Fibroblast of lung (primary cell): ENCODE data around the gene ASIC1. TPM values are rescaled to one million over a fixed set of nuclear protein-coding genes. Genes with fewer than 3 reads are reported as not detected.
"Not testable (repeated sequence)": the region's sequence is repeated elsewhere in the genome, so short reads cannot be mapped to it uniquely, and the experiment has no call there.

ENCODE experiments used
- DNase-seq, 2 donors: peaks; one replicate each; pipeline versions ENCODE4 v3.0.0 to v3.0.0-alpha.2; 2010; ENCODE audit warnings: low read depth in 2 of 2
- H2AFZ ChIP-seq: 2 replicates; pipeline ENCODE4 v1.5.1; 2012; ENCODE audit warnings: low read length, control low read depth, inconsistent platforms
- H3K27ac ChIP-seq: 2 replicates; pipeline ENCODE4 v1.5.1; 2011; ENCODE audit warnings: low read length, control low read depth; ENCODE audit not compliant: insufficient read depth
- H3K27me3 ChIP-seq: 2 replicates; pipeline ENCODE4 v1.5.1; 2011; ENCODE audit warnings: mild to moderate bottlenecking, low read length; ENCODE audit not compliant: control insufficient read depth, insufficient read depth
- H3K36me3 ChIP-seq: 2 replicates; pipeline ENCODE4 v1.5.1; 2011; ENCODE audit warnings: low read length; ENCODE audit not compliant: control insufficient read depth, insufficient read depth
- H3K4me1 ChIP-seq: 2 replicates; pipeline ENCODE4 v1.5.1; 2011; ENCODE audit warnings: low read length; ENCODE audit not compliant: control insufficient read depth, insufficient read depth; ENCODE audit errors: extremely low read depth
- H3K4me2 ChIP-seq: 2 replicates; pipeline ENCODE4 v1.5.1; 2011; ENCODE audit warnings: low read length, control low read depth; ENCODE audit not compliant: insufficient read depth; ENCODE audit errors: extremely low read depth
- H3K4me3 ChIP-seq, 4 experiments: fragments of 200-600 bp in 1 of 4; sonication (generic) in 1 of 4; replicated peaks in 1 of 4; 2 replicates each; pipeline ENCODE4 v1.5.1; 2011 to 2016; ENCODE audit warnings: low read length in 4 of 4, low read depth in 3 of 4, mild to moderate bottlenecking in 3 of 4, control low read depth in 2 of 4, inconsistent platforms in 1 of 4, mixed read lengths in 1 of 4; ENCODE audit not compliant: insufficient read depth in 1 of 4; ENCODE audit errors: control extremely low read depth in 1 of 4
- H3K79me2 ChIP-seq: 2 replicates; pipeline ENCODE4 v1.5.1; 2012; ENCODE audit warnings: mild to moderate bottlenecking, low read length, inconsistent platforms; ENCODE audit not compliant: control insufficient read depth, insufficient read depth
- H3K9ac ChIP-seq: 2 replicates; pipeline ENCODE4 v1.5.1; 2011; ENCODE audit warnings: mild to moderate bottlenecking, low read length, control low read depth; ENCODE audit not compliant: insufficient read depth
- H3K9me3 ChIP-seq: 2 replicates; pipeline ENCODE4 v1.5.1; 2012; ENCODE audit warnings: low read depth, low read length; ENCODE audit not compliant: control insufficient read depth, insufficient read depth
- H4K20me1 ChIP-seq: 2 replicates; pipeline ENCODE4 v1.5.1; 2011; ENCODE audit warnings: low read length; ENCODE audit not compliant: control insufficient read depth, insufficient read depth; ENCODE audit errors: extremely low read depth
- CTCF ChIP-seq, 2 donors: IDR thresholded peaks in 1 of 2; conservative IDR thresholded peaks in 1 of 2; 1 replicate in 1 of 2; 2 replicates in 1 of 2; pipeline ENCODE4 v1.5.1; 2011 to 2012; ENCODE audit warnings: low read length in 2 of 2, control low read depth in 1 of 2, inconsistent platforms in 1 of 2, low read depth in 1 of 2, mild to moderate bottlenecking in 1 of 2
- EZH2 ChIP-seq: IDR thresholded peaks from 2 replicates; pipeline ENCODE4 v1.5.1; 2012; ENCODE audit warnings: low read length, control low read depth, mild to moderate bottlenecking; ENCODE audit errors: missing control alignments
- polyA plus RNA-seq, 2 donors: library from polyadenylated mRNA; depleted of rRNA in 1 of 2; stranded (reverse) in 1 of 2; unstranded in 1 of 2; fragments of >200 nt; gene quantifications; 2 replicates each; pipeline ENCODE4 v1.2.1, GENCODE V29; 2011 to 2012; ENCODE audit warnings: missing spikeins in 1 of 2
- total RNA-seq: library from RNA; depleted of rRNA; stranded (reverse); fragments of >200 nt; gene quantifications from 2 replicates; pipeline ENCODE4 v1.2.1, GENCODE V29; 2014

ASIC1 gene
- total and polyA plus RNA-seq, 2 donors (not counting 1 experiment from before 2014, with no cell fraction given): 1.7 to 3.9 TPM

- TF ChIP-seq CTCF (conservative IDR thresholded peaks at IDR 0.05 in 1 of 2, IDR thresholded peaks at IDR 0.05 in 1 of 2; ENCODE audit: low read depth in 1 of 2, low read length in 2 of 2) (no peak), EZH2 (no peak)
- H4K20me1 ChIP-seq: no peaks in the 10 kb centered on the region
- peak within 1 kb of the TSS; percentile 73 for H3K9ac ChIP-seq
- peak within 1 kb of the TSS; percentile 70 to 87 (median 76) for H3K4me3 ChIP-seq
- H3K4me1 ChIP-seq: no peaks in the 10 kb centered on the region
- no peaks in the 10 kb centered on the region for H3K36me3 ChIP-seq
- peak within 1 kb of the TSS; percentile 70 for H3K4me2 ChIP-seq
- H2AFZ ChIP-seq: peak within 1 kb of the TSS; percentile 97
- DNase-seq: peak; percentile 95 to 99
- H3K27me3 ChIP-seq: no peaks in the 10 kb centered on the region
- H3K79me2 ChIP-seq: peaks cover 49% of the 10 kb centered on the region
- no peaks in the 10 kb centered on the region for H3K9me3 ChIP-seq
- H3K27ac ChIP-seq: peak within 1 kb of the TSS; percentile 82
These were observed 32.0 kb upstream of the ASIC1 start, which contains the start of gene RACGAP1 for GRCh38 chr12:50025187-50026059. Gene RACGAP1, minus strand, starts transcription at chr12:50025494. Its CDS starts 8,779 bp downstream, at chr12:50016715.

- H3K4me3 ChIP-seq: no peak overlapping the region
- no peaks in the 10 kb centered on the region for H3K27me3 ChIP-seq
- no peaks in the 10 kb centered on the region for H3K4me1 ChIP-seq
- peaks cover 36% of the 10 kb centered on the region for H3K79me2 ChIP-seq
- H2AFZ ChIP-seq: no peak overlapping the region
- H3K9me3 ChIP-seq: no peaks in the 10 kb centered on the region
- TF ChIP-seq CTCF (conservative IDR thresholded peaks at IDR 0.05 in 1 of 2, IDR thresholded peaks at IDR 0.05 in 1 of 2; ENCODE audit: low read depth in 1 of 2, low read length in 2 of 2) (no peak), EZH2 (no peak)
- no peaks in the 10 kb centered on the region for H3K36me3 ChIP-seq
- H3K27ac ChIP-seq: no peak overlapping the region
- no peak for DNase-seq
- no peak overlapping the region for H3K9ac ChIP-seq
- H3K4me2 ChIP-seq: no peak overlapping the region
- no peaks in the 10 kb centered on the region for H4K20me1 ChIP-seq
These were observed 30.7 kb upstream of the ASIC1 start for GRCh38 chr12:50026691-50027090.

GRCh38 chr12:50030449-50030848 is 26.9 kb upstream of the ASIC1 start:
- not testable (repeated sequence) for H3K27ac ChIP-seq, H3K4me3 ChIP-seq, H3K9me3 ChIP-seq, DNase-seq, H3K4me2 ChIP-seq, H3K27me3 ChIP-seq, H3K9ac ChIP-seq, H4K20me1 ChIP-seq, H2AFZ ChIP-seq, H3K36me3 ChIP-seq, H3K79me2 ChIP-seq, H3K4me1 ChIP-seq
